ENCODE data around the gene MYO7B. TPM values are rescaled to one million over a fixed set of nuclear protein-coding genes. Genes with fewer than 3 reads are reported as not detected.

MYO7B gene
- polyA plus RNA-seq, 2 of the 4 experiments (the other 2 are of a cell fraction) = 0.04 to 0.09 TPM

DNA sequence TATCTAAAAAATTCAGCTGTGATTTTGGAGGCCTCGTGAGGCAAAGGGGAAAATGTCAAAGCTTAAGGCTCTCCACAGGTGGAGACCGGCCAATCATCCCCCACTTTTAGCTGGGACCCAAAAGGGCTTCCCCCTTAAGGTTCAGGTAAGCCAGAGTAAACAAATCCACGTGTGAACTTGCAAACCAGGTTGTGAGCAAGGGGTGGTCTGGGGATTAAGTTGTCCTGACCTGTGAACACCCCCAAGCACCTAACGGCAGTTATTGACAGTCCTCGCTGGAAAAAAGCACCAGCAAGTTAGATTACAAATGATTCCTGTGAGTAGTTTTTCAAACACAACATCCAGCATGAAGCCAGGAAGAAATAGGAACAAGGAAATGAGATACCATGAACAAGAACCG is 42.9 kb downstream of the MYO7B start:
- no peak overlapping the region for H3K27ac ChIP-seq
- TF ChIP-seq, protein P1, sequence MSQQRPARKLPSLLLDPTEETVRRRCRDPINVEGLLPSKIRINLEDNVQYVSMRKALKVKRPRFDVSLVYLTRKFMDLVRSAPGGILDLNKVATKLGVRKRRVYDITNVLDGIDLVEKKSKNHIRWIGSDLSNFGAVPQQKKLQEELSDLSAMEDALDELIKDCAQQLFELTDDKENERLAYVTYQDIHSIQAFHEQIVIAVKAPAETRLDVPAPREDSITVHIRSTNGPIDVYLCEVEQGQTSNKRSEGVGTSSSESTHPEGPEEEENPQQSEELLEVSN (IDR thresholded peaks at IDR 0.05; ENCODE audit: borderline replicate concordance, low read depth) = no peak
- no peak for TF ChIP-seq NPAS2 (CRISPR knock-in tag; IDR thresholded peaks at IDR 0.05; ENCODE audit: borderline replicate concordance)
- TF ChIP-seq ZC3H11A (IDR thresholded peaks at IDR 0.05) = no peak
- TF ChIP-seq, protein P2, sequence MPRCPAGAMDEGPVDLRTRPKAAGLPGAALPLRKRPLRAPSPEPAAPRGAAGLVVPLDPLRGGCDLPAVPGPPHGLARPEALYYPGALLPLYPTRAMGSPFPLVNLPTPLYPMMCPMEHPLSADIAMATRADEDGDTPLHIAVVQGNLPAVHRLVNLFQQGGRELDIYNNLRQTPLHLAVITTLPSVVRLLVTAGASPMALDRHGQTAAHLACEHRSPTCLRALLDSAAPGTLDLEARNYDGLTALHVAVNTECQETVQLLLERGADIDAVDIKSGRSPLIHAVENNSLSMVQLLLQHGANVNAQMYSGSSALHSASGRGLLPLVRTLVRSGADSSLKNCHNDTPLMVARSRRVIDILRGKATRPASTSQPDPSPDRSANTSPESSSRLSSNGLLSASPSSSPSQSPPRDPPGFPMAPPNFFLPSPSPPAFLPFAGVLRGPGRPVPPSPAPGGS (IDR thresholded peaks at IDR 0.05) = no peak
- TF ChIP-seq, protein P3, sequence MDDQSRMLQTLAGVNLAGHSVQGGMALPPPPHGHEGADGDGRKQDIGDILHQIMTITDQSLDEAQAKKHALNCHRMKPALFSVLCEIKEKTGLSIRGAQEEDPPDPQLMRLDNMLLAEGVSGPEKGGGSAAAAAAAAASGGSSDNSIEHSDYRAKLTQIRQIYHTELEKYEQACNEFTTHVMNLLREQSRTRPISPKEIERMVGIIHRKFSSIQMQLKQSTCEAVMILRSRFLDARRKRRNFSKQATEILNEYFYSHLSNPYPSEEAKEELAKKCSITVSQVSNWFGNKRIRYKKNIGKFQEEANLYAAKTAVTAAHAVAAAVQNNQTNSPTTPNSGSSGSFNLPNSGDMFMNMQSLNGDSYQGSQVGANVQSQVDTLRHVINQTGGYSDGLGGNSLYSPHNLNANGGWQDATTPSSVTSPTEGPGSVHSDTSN (IDR thresholded peaks at IDR 0.05) = no peak
- TF ChIP-seq POLR2A (IDR thresholded peaks at IDR 0.05; ENCODE audit: low read length) = no peak
- TF ChIP-seq KDM1A (IDR thresholded peaks at IDR 0.05; ENCODE audit: low read depth) = no peak
- no peak for TF ChIP-seq MAX (IDR thresholded peaks at IDR 0.05)
- no peak for TF ChIP-seq BHLHE40 (IDR thresholded peaks at IDR 0.05; ENCODE audit: low read depth, low read length)
- TF ChIP-seq CTCF (IDR thresholded peaks at IDR 0.05) = no peak
- no peak for TF ChIP-seq POLR2AphosphoS2 (conservative IDR thresholded peaks at IDR 0.05; ENCODE audit: low read length)
- TF ChIP-seq FOXS1 (CRISPR knock-in tag; IDR thresholded peaks at IDR 0.05) = no peak
- no peak for TF ChIP-seq RAD21 (conservative IDR thresholded peaks at IDR 0.05 in 1 of 2, IDR thresholded peaks at IDR 0.05 in 1 of 2)
- TF ChIP-seq FOSB (CRISPR knock-in tag; IDR thresholded peaks at IDR 0.05) = no peak
- TF ChIP-seq TFCP2L1 (CRISPR knock-in tag; IDR thresholded peaks at IDR 0.05) = no peak
- no peak for TF ChIP-seq JUN (IDR thresholded peaks at IDR 0.05)
- TF ChIP-seq RNF2 (IDR thresholded peaks at IDR 0.05; ENCODE audit: borderline replicate concordance, low read depth) = no peak
- TF ChIP-seq HDAC2 (IDR thresholded peaks at IDR 0.05) = no peak
- TF ChIP-seq FOSL2 (IDR thresholded peaks at IDR 0.05) = no peak
- TF ChIP-seq FOSL2 (CRISPR knock-in tag; IDR thresholded peaks at IDR 0.05) = no peak
- TF ChIP-seq NFE2L2 (conservative IDR thresholded peaks at IDR 0.05; ENCODE audit: low read length) = no peak
- WGBS (ENCODE audit: missing lambda C conversion rate) = 67% methylated on average over 6 of the region's 6 CpGs
- ATAC-seq (no peak), DNase-seq (ENCODE audit: low read depth in 1 of 2, low spot score in 1 of 2) (no peak), FAIRE-seq (no peak)
- H3K4me1 ChIP-seq = no peaks in the 10 kb centered on the region
- no peak overlapping the region for H3K4me2 ChIP-seq
- H3K4me3 ChIP-seq = no peak overlapping the region
- ChIA-PET POLR2A (interaction anchor here (0.6 kb wide), 1 partner anchor 18 kb away, joined by 3 read pairs; no protein-coding TSS in a partner anchor), CTCF (interaction anchor here (4.1 kb wide), 1 partner anchor 13 kb away, joined by 14 read pairs; no protein-coding TSS in a partner anchor)
- no peaks in the 10 kb centered on the region for H3K9me3 ChIP-seq

GRCh38 chr2:127579231-127579630 is 43.7 kb downstream of the MYO7B start:
- WGBS (ENCODE audit: missing lambda C conversion rate) = 77% methylated on average over 4 of the region's 4 CpGs
- CTCF ChIA-PET = interaction anchor here (0.5 to 4.1 kb wide), 4 partner anchors 12 to 110 kb away, joined by 3 to 14 read pairs (median 6); no protein-coding TSS in a partner anchor
- H3K9me3 ChIP-seq = no peaks in the 10 kb centered on the region
- H3K4me2 ChIP-seq = no peak overlapping the region
- FAIRE-seq (no peak), ATAC-seq (no peak), DNase-seq (ENCODE audit: low read depth in 1 of 2, low spot score in 1 of 2) (no peak)
- no peak overlapping the region for H3K27ac ChIP-seq
- H3K4me1 ChIP-seq = no peaks in the 10 kb centered on the region
- H3K4me3 ChIP-seq = no peak overlapping the region
- POLR2A ChIA-PET = no interaction called here
- no peak for TF ChIP-seq GATA3 (IDR thresholded peaks at IDR 0.05; ENCODE audit: borderline replicate concordance)
- no peak for TF ChIP-seq HOXB5 (CRISPR knock-in tag; IDR thresholded peaks at IDR 0.05)
- TF ChIP-seq CEBPB (IDR thresholded peaks at IDR 0.05) = no peak
- no peak for TF ChIP-seq FOXS1 (CRISPR knock-in tag; IDR thresholded peaks at IDR 0.05)
- TF ChIP-seq EP300 (IDR thresholded peaks at IDR 0.05) = no peak
- TF ChIP-seq MAFK (IDR thresholded peaks at IDR 0.05; ENCODE audit: partially characterized antibody) = no peak
- TF ChIP-seq, protein P4, sequence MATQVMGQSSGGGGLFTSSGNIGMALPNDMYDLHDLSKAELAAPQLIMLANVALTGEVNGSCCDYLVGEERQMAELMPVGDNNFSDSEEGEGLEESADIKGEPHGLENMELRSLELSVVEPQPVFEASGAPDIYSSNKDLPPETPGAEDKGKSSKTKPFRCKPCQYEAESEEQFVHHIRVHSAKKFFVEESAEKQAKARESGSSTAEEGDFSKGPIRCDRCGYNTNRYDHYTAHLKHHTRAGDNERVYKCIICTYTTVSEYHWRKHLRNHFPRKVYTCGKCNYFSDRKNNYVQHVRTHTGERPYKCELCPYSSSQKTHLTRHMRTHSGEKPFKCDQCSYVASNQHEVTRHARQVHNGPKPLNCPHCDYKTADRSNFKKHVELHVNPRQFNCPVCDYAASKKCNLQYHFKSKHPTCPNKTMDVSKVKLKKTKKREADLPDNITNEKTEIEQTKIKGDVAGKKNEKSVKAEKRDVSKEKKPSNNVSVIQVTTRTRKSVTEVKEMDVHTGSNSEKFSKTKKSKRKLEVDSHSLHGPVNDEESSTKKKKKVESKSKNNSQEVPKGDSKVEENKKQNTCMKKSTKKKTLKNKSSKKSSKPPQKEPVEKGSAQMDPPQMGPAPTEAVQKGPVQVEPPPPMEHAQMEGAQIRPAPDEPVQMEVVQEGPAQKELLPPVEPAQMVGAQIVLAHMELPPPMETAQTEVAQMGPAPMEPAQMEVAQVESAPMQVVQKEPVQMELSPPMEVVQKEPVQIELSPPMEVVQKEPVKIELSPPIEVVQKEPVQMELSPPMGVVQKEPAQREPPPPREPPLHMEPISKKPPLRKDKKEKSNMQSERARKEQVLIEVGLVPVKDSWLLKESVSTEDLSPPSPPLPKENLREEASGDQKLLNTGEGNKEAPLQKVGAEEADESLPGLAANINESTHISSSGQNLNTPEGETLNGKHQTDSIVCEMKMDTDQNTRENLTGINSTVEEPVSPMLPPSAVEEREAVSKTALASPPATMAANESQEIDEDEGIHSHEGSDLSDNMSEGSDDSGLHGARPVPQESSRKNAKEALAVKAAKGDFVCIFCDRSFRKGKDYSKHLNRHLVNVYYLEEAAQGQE (IDR thresholded peaks at IDR 0.05) = no peak
- TF ChIP-seq HMGXB4 (CRISPR knock-in tag; IDR thresholded peaks at IDR 0.05; ENCODE audit: borderline replicate concordance) = no peak
- TF ChIP-seq MAZ (IDR thresholded peaks at IDR 0.05; ENCODE audit: borderline replicate concordance, low read depth, low read length) = no peak
- TF ChIP-seq JUN (IDR thresholded peaks at IDR 0.05) = no peak
- no peak for TF ChIP-seq SREBF2 (IDR thresholded peaks at IDR 0.05)

Measured in A549 (cell line).